SK-MEL-5 (cell line): ENCODE measurements around the gene CSH1. TPM values are rescaled to one million over a fixed set of nuclear protein-coding genes. Genes with fewer than 3 reads are reported as not detected.
"Not testable (repeated sequence)": the region's sequence is repeated elsewhere in the genome, so short reads cannot be mapped to it uniquely, and the experiment has no call there.

ENCODE experiments used
- DNase-seq: peaks from one replicate; pipeline ENCODE4 v3.0.0-alpha.2; 2016; ENCODE audit warnings: low read depth, low spot score
- in situ Hi-C: cut with HindIII; loops from 2 replicates; pipeline ENCODE4 v1.10.0; 2016; ENCODE audit warnings: low sequenced_read_pairs, high pct_unique_total_duplicates, low pct_unique_long_range_greater_than_20kb
- total RNA-seq: library from RNA; depleted of rRNA; stranded (reverse); fragments of >200 nt; shearing (Covaris generic); gene quantifications from 2 replicates; pipeline ENCODE4 v1.2.3, GENCODE V29; 2014

The CSH1 gene
- total RNA-seq, 1 experiment from 2014 or later: not detected

DNA sequence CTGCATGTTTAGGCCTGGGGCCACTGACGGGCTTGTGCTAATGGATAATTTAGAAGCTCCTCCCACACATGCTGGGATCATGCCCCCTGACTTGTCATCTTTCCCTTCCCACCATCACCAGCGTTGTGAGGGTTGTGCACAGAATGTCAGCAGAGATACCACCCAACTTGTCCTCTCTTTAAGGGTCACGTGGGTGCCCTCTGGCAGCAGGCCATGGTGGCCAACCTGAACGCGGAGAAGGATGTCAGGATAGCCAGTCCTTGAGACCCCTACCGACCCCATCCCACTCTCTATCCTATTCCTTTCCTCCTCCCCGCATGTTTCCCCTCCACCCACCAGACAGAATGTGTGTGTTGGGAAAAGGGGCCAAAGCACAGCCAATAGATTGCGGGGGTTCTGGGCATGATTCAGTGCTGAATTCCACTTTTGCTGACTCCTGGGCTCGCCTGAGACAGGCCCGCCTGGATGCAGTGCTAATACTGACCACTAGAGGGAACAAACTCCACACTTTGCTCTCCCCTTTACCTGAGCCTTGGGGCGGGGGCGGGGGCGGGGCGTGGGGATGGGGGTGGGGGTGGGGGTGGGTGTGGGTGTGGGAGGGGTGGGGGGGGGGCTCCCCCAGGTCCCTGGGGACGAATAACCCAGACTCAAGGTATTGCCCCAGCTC, 14.3 kb downstream of the CSH1 start, which contains the start of gene GH2:
GH2 (minus strand) TSS at position 10 of the 667 bp plus-strand sequence. CDS start 143 bp downstream, outside the sequence.
- in situ Hi-C loops: no loop called here

GRCh38 chr17:63881337-63881736, 15.0 kb downstream of the CSH1 start:
- peak; percentile 37 for DNase-seq
- in situ Hi-C loops: not testable (repeated sequence)

More for the DNA sequence above, 14.3 kb downstream of the CSH1 start, which contains the start of gene GH2:
- DNase-seq: peak; percentile 80

DNA sequence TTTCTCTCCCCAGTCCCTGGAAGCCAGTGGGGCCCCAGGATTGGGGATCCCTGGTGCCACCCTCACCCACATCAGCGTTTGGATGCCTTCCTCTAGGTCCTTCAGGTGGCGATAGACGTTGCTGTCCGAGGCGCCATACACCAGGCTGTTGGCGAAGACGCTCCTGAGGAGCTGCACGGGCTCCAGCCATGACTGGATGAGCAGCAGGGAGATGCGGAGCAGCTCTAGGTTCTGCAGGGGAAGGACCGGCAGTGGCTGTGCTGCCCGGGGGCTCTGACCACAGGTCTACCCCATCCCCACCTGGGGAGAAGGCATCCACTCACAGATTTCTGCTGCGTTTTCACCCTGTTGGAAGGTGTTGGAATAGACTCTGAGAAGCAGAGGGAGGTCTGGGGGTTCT, 15.7 kb downstream of the CSH1 start:
- DNase-seq: no peak
- in situ Hi-C loops: no loop called here

DNA sequence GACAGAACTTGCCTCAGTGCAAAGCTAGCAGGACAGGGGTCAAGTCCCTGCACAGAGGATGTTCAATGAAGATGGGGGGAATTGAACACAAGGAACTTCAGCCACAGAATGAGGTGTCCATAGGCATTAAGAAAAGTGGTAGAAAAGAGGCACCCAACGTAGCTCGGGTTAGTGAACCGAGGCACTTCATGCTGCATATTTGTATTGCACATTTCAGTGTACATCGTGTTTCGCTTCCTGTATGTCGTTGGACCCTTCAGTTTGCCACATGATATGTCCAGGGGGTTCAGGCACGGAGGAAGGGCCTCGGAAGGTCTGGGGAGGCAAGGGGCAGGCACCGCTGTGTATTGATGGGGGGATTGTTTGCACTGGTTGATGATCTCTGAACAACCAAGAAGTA, 18.0 kb downstream of the CSH1 start:
- DNase-seq, in situ Hi-C loops: not testable (repeated sequence)

DNA sequence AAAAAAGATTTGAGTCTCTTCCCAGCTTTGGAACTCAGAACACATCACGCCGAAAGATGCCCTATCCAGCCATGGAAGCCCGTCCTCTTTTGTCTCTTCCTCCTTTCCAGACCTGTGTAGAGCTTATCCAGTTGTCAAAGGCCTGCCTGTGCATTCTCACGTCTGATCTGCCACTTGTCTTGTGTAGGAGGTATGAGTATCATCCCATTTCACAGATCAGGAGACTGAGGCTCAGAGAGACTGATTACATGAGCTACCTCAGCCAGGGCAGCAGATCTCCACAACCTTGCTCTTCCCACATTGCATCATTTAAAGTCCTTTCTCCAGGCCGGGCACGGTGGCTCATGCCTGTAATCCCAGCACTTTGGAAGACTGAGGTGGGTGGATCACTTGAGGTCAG, 21.7 kb downstream of the CSH1 start:
- DNase-seq, in situ Hi-C loops: not testable (repeated sequence)

DNA sequence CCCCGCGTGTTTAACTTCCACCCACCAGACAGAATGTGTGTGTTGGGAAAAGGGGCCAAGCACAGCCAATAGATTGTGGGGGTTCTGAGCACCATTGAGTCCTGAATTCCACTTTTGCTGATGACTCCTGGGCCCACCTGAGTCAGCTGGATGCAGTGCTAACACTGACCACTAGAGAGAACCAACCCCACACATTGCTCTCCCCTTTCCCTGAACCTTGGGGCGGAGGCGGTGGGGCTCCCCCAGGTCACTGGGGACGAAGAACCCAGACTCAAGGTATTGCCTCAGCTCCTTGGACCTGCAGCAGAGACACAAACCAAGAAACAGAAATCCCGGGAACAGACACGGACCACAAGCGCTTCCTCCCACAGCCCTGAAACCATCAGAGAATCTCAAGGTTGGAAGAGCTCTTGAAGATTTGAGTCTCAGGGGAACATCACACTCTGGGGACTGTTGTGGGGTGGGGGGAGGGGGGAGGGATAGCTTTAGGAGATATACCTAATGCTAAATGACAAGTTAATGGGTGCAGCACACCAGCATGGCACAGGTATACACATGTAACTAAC, 22.2 kb downstream of the CSH1 start:
- in situ Hi-C loops, DNase-seq: not testable (repeated sequence)

DNA sequence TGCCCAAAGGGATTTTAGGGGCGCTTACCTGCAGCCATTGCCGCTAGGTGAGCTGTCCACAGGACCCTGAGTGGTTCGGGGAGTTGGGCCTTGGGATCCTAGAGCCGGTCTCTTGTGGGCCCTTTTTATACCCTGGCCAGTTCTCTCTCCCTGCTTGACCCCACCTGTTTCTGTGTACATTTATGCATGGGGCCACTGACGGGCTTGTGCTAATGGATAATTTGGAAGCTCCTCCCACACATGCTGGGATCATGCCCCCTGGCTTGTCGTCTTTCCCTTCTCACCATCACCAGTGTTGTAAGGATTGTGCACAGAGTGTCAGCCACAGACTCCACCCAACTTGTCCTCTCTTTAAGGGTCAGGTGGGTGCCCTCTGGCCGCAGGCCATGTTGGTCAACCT, 22.8 kb downstream of the CSH1 start, which contains the start of gene CSH2:
CSH2 (minus strand) TSS at position 101 of the 400 bp plus-strand sequence; CDS start at position 38, 63 bp downstream.
- DNase-seq, in situ Hi-C loops: not testable (repeated sequence)

DNA sequence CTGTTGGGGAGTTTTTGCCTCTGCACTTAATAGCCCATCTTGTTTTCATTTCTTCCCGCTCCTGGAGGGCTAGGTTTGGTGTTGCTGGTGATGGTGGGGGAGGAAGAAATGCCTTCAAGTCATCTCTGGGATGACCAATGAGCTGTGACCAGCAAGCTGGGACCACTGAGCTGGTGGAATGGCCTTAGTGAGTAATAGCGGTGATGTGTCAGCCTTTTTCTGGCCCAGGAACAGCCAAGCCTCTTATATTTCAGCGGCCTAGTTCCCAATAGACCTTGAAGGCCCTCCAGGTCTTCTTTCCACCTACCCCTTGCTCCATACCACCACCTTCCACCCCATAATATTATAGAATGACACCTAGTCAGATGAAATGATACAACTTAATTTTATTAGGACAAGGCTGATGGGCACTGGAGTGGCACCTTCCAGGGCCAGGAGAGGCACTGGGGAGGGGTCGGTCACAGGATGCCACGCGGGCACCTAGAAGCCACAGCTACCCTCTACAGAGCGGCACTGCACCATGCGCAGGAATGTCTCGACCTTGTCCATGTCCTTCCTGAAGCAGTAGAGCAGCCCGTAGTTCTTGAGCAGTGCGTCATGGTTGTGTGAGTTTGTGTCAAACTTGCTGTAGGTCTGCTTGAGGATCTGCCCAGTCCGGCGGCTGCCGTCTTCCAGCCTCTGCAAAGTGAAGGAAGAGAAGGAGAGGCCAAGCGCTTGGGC, 24.6 kb downstream of the CSH1 start:
- DNase-seq, in situ Hi-C loops: not testable (repeated sequence)

DNA sequence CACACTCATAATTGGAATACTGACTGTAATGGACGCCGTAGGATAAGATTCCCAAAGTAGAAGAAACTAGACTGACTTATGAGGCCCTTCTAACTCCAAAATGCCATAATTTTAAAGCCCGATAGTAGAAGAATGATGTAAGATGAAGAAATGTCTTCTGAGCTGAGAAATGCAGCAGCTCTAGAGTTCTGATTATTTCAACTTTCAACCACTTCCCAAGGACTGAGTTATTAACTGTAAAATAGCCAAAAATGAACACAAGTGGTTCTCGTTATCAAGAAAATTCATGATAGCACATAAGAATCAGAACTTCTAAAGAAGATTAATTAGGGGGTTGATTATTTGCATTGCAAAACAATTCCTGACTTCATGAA, 26.1 kb downstream of the CSH1 start:
- in situ Hi-C loops, DNase-seq: not testable (repeated sequence)

DNA sequence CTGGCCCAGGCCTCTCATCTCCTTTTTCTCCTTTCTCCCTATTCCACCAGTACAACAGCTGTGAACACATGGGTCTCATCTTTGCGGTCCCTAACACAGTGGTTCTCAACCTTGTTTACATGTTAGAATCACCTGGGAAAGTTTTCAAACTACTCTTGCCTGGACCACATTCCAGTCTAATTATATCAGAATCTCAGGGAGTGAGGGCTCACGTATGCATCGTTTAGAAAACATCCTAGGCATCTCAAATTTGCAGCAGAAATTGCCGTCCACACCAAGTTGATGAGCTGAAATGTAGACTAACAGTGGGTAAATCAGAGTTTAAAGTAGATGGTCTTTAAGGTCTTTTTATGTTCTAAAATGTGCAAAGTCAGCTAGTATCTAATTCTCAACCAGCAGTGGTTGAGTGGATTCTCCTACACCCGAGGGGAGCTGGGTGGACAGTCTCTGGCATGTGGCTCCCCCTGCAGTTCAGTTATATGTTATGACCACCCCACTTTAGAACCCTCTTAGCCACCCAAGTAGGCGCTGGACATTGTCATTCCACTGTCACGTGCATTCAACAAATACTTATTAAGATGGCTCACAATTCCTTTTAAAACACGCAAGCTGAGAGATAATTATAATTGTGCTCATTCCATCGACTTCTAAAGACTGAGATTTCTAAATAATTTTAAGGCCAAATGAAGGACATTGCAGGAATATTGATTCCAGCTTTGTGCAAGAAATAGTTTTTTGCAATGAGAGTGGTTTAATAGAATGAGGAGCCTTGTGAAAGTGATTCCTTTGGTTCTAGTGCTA, 26.7 kb downstream of the CSH1 start:
- DNase-seq, in situ Hi-C loops: not testable (repeated sequence)

DNA sequence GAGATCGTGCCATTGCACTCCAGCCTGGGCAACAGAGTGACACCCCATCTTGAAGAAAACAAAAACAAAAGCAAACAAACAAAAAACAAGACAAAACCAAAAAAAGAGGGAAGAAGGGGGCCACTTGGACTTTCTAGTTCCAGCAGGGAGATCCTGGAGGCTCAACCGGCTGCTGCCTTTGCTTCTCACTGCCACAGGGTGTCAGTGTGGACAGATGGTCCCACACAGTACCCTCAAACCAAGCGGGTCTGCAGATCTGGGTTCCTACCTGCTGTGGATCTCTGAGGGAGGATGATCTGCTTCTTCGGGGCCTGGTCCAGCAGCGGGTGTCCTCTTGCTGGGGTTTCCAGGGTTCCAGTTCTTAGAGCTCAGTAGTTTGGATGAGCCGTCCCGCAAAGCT, 29.7 kb downstream of the CSH1 start:
- in situ Hi-C loops: not testable (repeated sequence)
- peak; percentile 38 for DNase-seq

- in situ Hi-C loops: no loop called here
- no peak for DNase-seq
Observed at GRCh38 chr17:63859257-63859656, 37.1 kb downstream of the CSH1 start.

- DNase-seq, in situ Hi-C loops: not testable (repeated sequence)
Observed at GRCh38 chr17:63856425-63856824, 39.9 kb downstream of the CSH1 start.

GRCh38 chr17:63855185-63855584, 41.2 kb downstream of the CSH1 start:
- in situ Hi-C loops: no loop called here
- DNase-seq: no peak

- DNase-seq: no peak
- in situ Hi-C loops: no loop called here
Observed at GRCh38 chr17:63854709-63855108, 41.7 kb downstream of the CSH1 start.

DNA sequence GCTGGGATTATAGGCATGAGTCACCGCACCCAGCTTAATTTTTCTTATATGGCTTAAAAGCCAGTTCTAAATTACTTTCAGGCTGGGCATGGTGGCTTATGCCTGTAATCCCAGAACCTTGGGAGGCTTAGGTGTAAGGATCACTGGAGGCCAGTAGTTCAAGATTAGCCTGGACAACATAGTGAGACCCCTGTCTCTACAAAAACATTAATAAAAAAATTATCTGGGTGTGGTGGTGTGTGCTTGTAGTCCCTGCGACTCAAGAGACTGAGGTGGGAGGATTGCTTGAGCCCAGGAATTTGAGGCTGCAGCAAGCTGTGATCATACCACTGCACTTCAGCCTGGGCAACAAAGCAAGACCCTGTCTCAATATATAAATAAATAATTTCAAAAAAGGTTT, 43.1 kb downstream of the CSH1 start:
- no peak for DNase-seq
- in situ Hi-C loops: no loop called here

DNA sequence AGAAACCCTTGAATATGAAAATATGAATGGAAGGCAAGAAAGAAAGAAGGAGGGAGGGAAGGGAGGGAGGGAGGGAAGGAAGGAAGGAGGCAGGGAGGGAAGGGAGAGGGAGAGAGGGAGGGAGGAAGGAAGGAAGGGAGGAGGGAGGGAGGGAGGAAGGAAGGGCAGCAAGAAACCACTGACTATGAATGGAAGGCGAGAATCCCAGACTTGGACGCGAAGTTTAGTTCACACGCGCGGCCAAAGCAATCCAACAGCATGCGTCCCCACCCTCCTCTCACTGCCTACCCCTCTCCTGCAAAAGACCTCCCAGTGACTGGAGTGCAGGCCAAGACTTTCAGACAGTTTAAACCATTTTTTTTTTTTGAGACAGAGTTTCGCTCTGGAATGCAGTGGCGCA, 46.0 kb downstream of the CSH1 start:
- DNase-seq: no peak
- in situ Hi-C loops: no loop called here
